GM18870 (cell line): ENCODE results near the gene EIF4E.

ENCODE experiments used
- ATAC-seq: cut with Tn5 transposase; IDR thresholded peaks from one replicate; pipeline ENCODE4 v1.9.1; 2021; ENCODE audit warnings: moderate library complexity; ENCODE audit not compliant: unreplicated experiment

The EIF4E gene, protein sequence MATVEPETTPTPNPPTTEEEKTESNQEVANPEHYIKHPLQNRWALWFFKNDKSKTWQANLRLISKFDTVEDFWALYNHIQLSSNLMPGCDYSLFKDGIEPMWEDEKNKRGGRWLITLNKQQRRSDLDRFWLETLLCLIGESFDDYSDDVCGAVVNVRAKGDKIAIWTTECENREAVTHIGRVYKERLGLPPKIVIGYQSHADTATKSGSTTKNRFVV

GRCh38 chr4:98928505-98929340 lies at the start of gene EIF4E:
EIF4E (minus strand) TSS chr4:98929133; CDS start chr4:98929112, 21 bp downstream.
- peak; percentile 76 for ATAC-seq

DNA sequence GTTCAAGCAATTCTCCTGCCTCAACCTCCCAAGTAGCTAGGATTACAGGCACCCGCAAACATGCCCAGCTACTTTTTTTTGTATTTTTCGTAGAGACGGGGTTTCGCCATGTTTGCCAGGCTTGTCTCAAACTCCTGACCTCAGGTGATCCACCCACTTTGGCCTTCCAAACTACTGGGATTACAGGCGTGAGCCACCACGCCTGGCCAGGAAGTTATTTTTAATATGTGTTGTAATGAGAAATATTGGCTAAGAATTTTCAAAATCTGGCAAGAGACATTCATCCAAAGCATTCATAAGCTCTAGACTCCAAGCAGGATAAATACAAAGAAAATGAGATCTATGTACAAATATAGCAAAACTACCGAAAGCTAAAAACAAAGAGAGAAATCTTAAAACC lies 48.6 kb upstream of the EIF4E start:
- ATAC-seq, result no peak

DNA sequence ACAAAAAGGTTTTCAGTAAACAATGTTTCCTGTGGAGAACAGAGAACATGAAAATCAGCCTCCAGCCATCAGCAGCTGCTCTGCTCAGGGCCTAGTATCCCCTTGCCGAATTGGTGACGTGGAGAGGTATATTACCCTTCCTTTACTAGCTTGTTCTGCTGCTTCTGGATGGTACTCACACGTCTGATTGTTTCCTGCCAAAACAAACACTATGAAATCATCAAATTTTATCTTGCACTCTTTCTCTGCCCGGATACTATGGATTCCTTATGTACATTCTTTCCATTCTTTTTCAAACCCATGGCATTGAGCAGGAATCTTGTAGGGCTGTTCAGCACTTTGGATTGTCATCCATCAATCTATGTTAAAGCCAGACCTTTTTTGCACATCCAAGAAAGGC lies 47.8 kb upstream of the EIF4E start:
- ATAC-seq, result no peak

DNA sequence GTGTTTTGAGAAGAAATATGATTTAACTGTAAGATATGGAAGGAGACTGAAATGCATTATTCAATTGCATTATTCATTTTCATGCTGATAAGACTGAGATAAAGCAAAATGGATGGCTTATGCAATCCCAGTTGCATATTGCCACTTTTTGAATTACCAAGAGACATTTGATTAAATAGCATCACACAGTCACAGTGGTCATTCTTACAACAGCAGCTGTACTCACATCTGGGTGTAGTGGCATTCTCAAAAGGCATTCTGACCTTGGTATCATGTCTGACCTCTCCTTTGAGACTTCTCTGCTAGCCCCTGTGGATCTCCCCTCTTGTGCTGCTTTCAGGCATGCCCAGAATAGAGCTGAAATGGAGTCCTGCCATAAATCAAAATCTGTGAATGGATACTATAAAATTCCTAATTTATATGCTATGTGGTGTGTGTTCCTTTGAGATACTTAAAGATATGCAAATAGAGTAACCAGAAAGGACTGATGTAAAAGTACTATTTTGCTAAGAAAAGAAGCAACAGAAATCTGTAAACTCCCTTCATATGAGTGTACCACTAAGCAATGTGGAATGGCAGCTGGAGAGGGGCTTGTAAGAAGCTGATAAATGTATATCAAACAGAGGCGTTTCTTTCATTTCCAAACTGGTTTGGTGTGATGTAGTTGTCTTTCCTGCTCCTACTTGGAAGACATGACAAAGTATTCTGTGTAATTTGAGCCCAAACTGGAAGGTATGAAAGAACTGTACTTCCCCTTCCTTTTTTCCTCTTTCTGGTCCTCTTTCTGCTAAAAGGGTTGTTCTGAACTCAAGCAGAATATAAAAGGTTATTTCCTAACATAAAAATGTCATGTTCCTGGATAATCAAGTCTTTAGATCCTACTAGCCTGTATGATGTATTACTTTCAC lies 41.2 kb upstream of the EIF4E start:
- ATAC-seq, result no peak

DNA sequence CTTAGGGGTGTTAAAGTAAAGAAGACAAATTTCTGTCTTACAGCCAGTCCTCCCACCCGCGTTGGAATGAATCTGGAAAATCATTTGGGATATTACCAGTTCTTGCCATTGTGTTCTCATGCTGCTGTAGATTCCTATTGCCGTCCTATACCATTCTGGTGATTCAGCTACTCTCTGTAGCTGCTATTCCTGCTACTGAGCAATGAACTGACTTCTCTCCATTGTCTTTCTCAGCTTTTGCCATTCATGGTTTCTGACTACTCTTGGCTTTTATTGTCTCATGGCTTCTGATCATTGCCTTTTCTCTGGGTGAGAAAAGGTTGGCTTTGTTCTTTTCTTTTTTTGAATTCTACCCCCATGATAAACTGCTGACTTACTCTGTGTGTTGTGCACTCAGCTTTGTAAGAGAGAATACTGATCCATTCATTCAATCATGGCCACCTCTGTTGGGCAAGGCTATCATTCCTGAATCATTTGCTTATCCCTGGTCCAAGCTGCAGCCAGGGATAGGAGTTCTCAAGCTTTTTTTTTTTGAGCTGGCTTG lies 38.9 kb upstream of the EIF4E start:
- no peak for ATAC-seq

GRCh38 chr4:98966926-98967325 lies 38.0 kb upstream of the EIF4E start:
- ATAC-seq, result no peak

DNA sequence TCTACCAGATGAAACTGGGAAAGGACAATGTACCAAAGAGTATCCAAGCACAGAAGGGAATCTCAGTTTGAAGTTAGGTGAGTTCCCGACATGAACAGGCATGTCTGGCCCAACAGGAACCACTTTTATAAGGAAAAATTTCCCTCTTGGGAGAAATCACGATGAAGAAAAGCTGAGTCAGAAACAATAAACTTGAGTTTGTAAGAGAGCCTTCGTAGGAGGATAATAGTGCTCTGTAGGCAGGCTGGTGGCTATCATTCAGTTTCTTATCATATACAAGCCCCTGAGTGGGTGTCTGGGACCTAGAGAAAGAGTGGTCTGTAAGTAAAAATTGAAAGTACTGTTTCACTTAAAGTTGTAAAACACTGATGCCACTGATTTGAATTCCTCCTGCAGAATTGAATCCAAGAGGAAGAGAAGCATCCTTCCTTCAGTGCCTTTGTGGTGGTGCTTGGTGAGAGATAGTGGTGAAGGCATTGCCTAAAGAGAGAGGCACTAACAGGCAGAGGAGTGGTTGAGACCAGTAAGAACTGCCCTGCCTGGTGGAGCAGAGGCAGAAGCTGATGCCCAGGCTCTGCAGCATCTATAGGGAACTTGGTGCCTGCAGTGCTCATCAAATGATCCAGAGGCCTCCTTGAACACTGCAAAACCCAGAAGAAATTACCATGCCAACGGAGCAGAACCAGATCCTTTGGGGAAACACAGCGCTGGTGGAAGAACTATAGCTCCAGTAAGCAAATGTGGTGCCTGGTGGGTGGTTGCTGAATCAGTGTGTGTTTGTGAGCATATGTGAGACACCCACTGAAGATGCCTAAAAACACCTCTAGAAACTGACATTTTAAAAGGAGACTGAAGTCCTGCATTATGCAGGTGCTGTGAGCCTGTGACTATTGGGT lies 34.9 kb upstream of the EIF4E start:
- no peak for ATAC-seq

GRCh38 chr4:98961770-98962169 lies 32.8 kb upstream of the EIF4E start:
- no peak for ATAC-seq

DNA sequence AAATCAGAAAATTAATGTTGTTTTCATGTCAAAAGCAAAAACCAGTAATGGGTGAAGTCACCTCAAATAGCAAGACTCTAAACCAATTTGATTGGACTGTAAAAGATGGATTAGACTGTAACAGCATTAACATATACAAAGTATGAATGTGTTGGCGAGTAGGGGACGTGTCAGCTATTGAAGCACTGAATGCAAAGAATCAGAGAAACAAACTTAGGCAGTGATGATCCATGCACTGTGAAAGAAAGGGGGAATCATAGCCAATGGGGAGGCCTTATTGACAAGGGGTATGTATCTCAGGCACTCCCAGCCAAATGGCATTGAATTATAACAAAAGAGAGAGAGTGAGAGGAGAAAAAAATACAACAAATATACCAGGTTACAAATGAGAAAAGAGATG lies 30.5 kb upstream of the EIF4E start:
- no peak for ATAC-seq

GRCh38 chr4:98958065-98958464 lies 29.1 kb upstream of the EIF4E start:
- no peak for ATAC-seq

GRCh38 chr4:98955229-98955628 lies 26.3 kb upstream of the EIF4E start:
- ATAC-seq, result no peak

- no peak for ATAC-seq
Measured at GRCh38 chr4:98951710-98952109, 22.8 kb upstream of the EIF4E start.

- ATAC-seq, result no peak
Measured at GRCh38 chr4:98950925-98951324, 22.0 kb upstream of the EIF4E start.

GRCh38 chr4:98946359-98946758 lies 17.4 kb upstream of the EIF4E start:
- ATAC-seq, result no peak

- peak; percentile 83 for ATAC-seq
Measured at GRCh38 chr4:98945297-98945850, 16.4 kb upstream of the EIF4E start.

- peak; percentile 21 for ATAC-seq
Measured at GRCh38 chr4:98939892-98940298, 11.0 kb upstream of the EIF4E start.

DNA sequence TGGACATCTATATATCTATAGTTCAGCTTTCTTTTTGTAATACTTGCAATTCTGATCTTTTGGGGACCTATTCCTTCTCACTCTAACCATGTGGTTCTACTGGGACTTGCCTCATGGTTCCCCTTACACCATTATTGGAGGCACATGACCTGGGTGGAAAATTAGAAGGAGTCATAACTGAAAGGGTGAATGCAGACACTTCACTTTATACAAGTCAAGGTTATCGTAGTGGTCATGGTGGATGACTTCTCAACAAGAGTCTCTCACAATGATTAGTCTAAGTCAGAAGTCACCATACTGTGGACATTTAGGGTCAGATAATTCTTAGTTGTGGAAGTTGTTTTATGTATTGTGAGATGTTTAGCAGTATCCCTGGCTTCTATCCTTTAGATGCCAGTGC lies 10.5 kb upstream of the EIF4E start:
- peak; percentile 57 for ATAC-seq

DNA sequence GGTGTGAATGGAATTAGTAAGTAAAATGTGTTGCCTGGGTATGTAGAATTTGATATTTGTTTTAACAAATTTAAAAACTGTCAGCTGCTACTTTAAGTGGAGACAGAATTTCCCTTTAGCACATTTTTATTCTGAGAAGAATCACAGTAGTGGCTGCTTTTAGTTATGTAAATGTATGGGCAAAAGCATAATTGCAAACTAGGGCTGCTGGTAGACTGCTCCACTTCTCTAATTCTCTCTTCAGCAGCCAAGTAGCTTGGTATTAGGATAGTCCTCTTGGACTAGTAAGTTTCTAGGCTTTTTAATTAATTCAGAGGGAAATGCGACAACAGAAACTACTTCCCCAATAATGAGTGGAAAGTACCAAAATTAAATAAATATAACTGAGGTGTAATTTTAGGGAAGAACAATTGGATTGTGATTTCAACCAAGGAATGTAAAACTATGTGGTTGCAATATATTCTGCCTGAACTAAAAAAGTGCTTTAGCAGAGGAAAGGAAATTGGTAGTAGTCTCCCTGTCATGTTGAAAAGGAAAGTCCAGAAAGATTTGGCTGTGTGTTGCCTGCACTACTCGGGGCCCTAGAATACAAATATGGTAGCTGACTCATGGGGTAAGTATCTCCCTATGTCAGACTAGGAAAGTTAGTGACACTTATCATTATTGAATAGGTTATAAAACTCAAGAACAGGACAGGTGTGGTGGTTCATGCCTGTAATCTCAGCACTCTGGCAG lies 9.2 kb upstream of the EIF4E start:
- no peak for ATAC-seq

DNA sequence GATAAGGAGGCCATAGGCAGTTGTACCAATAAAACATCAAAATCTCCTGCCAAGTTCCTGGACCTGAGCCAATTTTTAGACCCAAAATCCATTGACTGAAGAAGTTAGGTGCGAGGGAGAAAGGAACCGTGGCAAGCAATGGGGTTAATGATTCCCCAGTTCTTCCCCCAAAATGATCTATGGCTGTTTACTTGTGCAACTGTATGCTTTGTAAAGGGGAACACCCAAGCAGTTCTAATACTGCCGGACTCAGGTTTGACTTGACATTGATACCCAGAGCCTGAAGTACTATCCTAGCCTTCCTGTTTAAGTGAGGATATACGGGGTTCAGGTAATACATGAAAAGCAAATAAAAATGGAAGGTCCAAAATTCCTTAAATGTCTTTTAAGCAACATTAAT lies 6.7 kb upstream of the EIF4E start:
- no peak for ATAC-seq
